ENCODE measurements around the gene PLA2G6.

The PLA2G6 gene

DNA sequence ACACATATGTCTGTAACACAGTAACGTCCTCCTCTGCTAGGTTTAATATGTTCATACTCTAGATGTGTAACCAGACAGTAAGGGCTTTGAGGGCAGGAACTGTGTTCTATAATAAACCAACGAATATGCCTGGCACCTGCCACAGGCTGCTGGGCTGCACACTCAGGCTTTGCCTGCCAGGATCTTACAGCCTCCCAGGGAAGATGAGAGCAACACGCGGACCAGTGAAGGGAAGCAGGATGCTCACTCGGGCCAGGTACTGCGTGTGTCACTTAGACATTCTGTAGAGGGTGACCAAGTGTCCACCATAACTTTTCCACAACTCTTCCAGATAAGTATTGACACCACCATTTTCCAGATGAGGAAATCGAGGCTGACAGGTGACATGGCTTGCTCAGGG is 49.5 kb downstream of the PLA2G6 start:
- no peaks in the 10 kb centered on the region for H3K9me3 ChIP-seq (ENCODE audit: control insufficient read depth, low read depth, low read length)
- no peak overlapping the region for H3K9ac ChIP-seq (ENCODE audit: low read length)
- H3K4me1 ChIP-seq (ENCODE audit: control insufficient read depth, low read depth, low read length) = no peaks in the 10 kb centered on the region
- no peak overlapping the region for H3K27ac ChIP-seq (ENCODE audit: low read length)
- no peak overlapping the region for H3K4me3 ChIP-seq (ENCODE audit: low read length)
- no peaks in the 10 kb centered on the region for H3K27me3 ChIP-seq (ENCODE audit: control insufficient read depth, insufficient read depth, low read length)
- H3K36me3 ChIP-seq (ENCODE audit: control insufficient read depth, low read depth, low read length) = no peaks in the 10 kb centered on the region

GRCh38 chr22:38131399-38131798 is 50.2 kb downstream of the PLA2G6 start:
- Histone ChIP-seq H3K9ac (ENCODE audit: low read length) (no peak overlapping the region), H3K4me3 (ENCODE audit: low read length) (no peak overlapping the region), H3K36me3 (ENCODE audit: control insufficient read depth, low read depth, low read length) (no peaks in the 10 kb centered on the region), H3K9me3 (ENCODE audit: control insufficient read depth, low read depth, low read length) (no peaks in the 10 kb centered on the region), H3K4me1 (ENCODE audit: control insufficient read depth, low read depth, low read length) (no peaks in the 10 kb centered on the region), H3K27me3 (ENCODE audit: control insufficient read depth, insufficient read depth, low read length) (no peaks in the 10 kb centered on the region), H3K27ac (ENCODE audit: low read length) (no peak overlapping the region)

DNA sequence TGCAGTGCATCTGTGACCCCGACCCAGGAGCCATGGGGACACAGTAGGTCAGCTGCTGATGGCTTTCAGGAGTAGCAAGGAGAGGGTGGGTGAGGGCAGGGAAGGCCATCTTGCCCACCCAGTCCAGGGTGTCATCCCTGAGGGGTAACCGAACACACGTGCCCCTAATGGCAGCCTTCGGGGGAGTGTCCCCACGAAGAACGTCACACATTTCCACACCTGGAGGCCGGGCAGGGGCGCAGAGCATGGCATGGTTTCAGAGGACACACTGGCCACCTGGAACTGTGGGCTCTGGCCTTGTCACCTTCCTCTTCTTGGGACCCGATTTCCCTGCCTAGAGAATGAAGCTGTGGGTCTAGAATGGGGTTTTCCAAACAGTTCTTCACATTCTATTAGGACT is 51.8 kb downstream of the PLA2G6 start:
- H3K9ac ChIP-seq (ENCODE audit: low read length) = no peak overlapping the region
- no peak overlapping the region for H3K4me3 ChIP-seq (ENCODE audit: low read length)
- H3K9me3 ChIP-seq (ENCODE audit: control insufficient read depth, low read depth, low read length) = no peaks in the 10 kb centered on the region
- H3K27ac ChIP-seq (ENCODE audit: low read length) = no peak overlapping the region
- no peaks in the 10 kb centered on the region for H3K4me1 ChIP-seq (ENCODE audit: control insufficient read depth, low read depth, low read length)
- no peaks in the 10 kb centered on the region for H3K36me3 ChIP-seq (ENCODE audit: control insufficient read depth, low read depth, low read length)
- no peaks in the 10 kb centered on the region for H3K27me3 ChIP-seq (ENCODE audit: control insufficient read depth, insufficient read depth, low read length)

- Histone ChIP-seq H3K36me3 (ENCODE audit: control insufficient read depth, low read depth, low read length) (no peaks in the 10 kb centered on the region), H3K4me3 (ENCODE audit: low read length) (no peak overlapping the region), H3K9ac (ENCODE audit: low read length) (no peak overlapping the region), H3K27me3 (ENCODE audit: control insufficient read depth, insufficient read depth, low read length) (no peaks in the 10 kb centered on the region), H3K4me1 (ENCODE audit: control insufficient read depth, low read depth, low read length) (no peaks in the 10 kb centered on the region), H3K9me3 (ENCODE audit: control insufficient read depth, low read depth, low read length) (no peaks in the 10 kb centered on the region), H3K27ac (ENCODE audit: low read length) (no peak overlapping the region)
These were observed 52.6 kb downstream of the PLA2G6 start for GRCh38 chr22:38129021-38129420.

- Histone ChIP-seq H3K4me1 (ENCODE audit: control insufficient read depth, low read depth, low read length) (no peaks in the 10 kb centered on the region), H3K27ac (ENCODE audit: low read length) (no peak overlapping the region), H3K9me3 (ENCODE audit: control insufficient read depth, low read depth, low read length) (no peaks in the 10 kb centered on the region), H3K9ac (ENCODE audit: low read length) (no peak overlapping the region), H3K36me3 (ENCODE audit: control insufficient read depth, low read depth, low read length) (no peaks in the 10 kb centered on the region), H3K27me3 (ENCODE audit: control insufficient read depth, insufficient read depth, low read length) (no peaks in the 10 kb centered on the region), H3K4me3 (ENCODE audit: low read length) (no peak overlapping the region)
These were observed 53.8 kb downstream of the PLA2G6 start for GRCh38 chr22:38127869-38128268.

DNA sequence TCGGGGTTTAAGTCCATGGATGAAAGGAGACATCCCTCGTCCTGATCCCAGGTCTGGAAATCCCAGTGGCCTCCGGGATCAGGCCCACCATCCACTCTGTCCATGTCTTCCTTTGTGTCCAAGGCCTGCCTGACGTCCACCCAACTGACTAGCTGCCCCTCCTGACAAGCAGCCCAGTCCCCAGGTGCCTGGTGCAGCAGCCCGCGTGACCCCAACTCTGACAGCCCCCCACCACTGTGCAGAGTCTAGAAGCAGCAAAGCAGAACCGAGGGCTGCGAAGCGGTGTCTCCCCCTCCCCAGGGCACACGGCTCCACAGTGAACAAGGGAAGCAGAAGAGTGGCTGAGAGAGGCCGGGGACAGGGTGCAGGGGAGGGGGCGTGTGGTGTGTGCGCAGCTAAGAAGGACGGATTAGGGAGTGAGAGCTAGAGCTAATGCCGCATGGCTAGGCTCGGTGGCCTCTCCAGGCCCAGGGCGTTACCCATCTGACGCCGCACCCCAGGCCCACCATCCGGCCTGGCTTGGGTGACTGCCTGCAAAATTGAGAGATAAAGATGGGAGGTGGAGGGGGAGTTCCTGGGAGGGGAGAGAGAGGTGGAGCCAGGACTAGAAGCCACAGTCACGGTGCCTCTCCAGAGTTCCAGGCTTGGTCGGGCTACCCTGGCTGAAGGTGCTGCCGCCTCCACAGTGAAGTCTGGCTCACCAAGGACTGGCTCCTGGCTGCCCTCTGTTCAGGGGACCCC is 54.5 kb downstream of the PLA2G6 start:
- H3K36me3 ChIP-seq (ENCODE audit: control insufficient read depth, low read depth, low read length) = no peaks in the 10 kb centered on the region
- H3K4me3 ChIP-seq (ENCODE audit: low read length) = no peak overlapping the region
- no peaks in the 10 kb centered on the region for H3K27me3 ChIP-seq (ENCODE audit: control insufficient read depth, insufficient read depth, low read length)
- H3K27ac ChIP-seq (ENCODE audit: low read length) = no peak overlapping the region
- H3K4me1 ChIP-seq (ENCODE audit: control insufficient read depth, low read depth, low read length) = no peaks in the 10 kb centered on the region
- H3K9me3 ChIP-seq (ENCODE audit: control insufficient read depth, low read depth, low read length) = no peaks in the 10 kb centered on the region
- no peak overlapping the region for H3K9ac ChIP-seq (ENCODE audit: low read length)

GRCh38 chr22:38125751-38126201 is 55.9 kb downstream of the PLA2G6 start:
- no peaks in the 10 kb centered on the region for H3K9me3 ChIP-seq (ENCODE audit: control insufficient read depth, low read depth, low read length)
- no peak overlapping the region for H3K27ac ChIP-seq (ENCODE audit: low read length)
- no peaks in the 10 kb centered on the region for H3K36me3 ChIP-seq (ENCODE audit: control insufficient read depth, low read depth, low read length)
- no peak overlapping the region for H3K9ac ChIP-seq (ENCODE audit: low read length)
- H3K4me3 ChIP-seq (ENCODE audit: low read length) = no peak overlapping the region
- no peaks in the 10 kb centered on the region for H3K4me1 ChIP-seq (ENCODE audit: control insufficient read depth, low read depth, low read length)
- no peaks in the 10 kb centered on the region for H3K27me3 ChIP-seq (ENCODE audit: control insufficient read depth, insufficient read depth, low read length)

DNA sequence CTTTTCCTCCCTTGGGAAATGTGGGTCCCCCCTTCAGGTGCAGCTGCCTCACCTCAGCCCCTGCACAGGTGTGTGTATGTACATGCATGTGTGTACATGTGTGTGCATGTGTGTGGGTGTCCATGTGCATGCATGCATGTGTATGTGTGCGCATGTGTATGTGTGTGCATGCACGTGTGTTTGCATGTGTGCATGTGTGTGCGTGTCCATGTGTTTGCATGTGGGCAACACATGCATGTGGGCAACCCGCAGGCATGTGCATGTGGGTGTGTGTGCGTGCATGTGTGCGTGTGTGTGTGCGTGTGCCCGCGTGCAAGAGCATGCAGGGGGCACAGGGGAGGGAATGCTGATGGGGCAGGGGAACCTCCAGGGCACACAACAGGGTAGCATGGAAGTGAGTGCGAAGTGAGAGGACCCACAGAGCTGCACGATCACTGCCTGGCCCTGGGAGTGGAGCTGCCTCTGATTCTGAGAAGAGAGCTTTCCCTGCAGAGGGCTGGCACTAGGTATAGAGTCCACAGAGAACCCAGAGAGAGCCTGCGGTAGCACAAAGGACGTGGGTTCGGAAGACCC is 56.5 kb downstream of the PLA2G6 start:
- Histone ChIP-seq H3K9ac (ENCODE audit: low read length) (no peak overlapping the region), H3K27me3 (ENCODE audit: control insufficient read depth, insufficient read depth, low read length) (no peaks in the 10 kb centered on the region), H3K36me3 (ENCODE audit: control insufficient read depth, low read depth, low read length) (no peaks in the 10 kb centered on the region), H3K4me1 (ENCODE audit: control insufficient read depth, low read depth, low read length) (no peaks in the 10 kb centered on the region), H3K9me3 (ENCODE audit: control insufficient read depth, low read depth, low read length) (no peaks in the 10 kb centered on the region), H3K4me3 (ENCODE audit: low read length) (no peak overlapping the region), H3K27ac (ENCODE audit: low read length) (no peak overlapping the region)

- Histone ChIP-seq H3K9ac (ENCODE audit: low read length) (no peak overlapping the region), H3K27me3 (ENCODE audit: control insufficient read depth, insufficient read depth, low read length) (no peaks in the 10 kb centered on the region), H3K36me3 (ENCODE audit: control insufficient read depth, low read depth, low read length) (no peaks in the 10 kb centered on the region), H3K4me1 (ENCODE audit: control insufficient read depth, low read depth, low read length) (no peaks in the 10 kb centered on the region), H3K27ac (ENCODE audit: low read length) (no peak overlapping the region), H3K9me3 (ENCODE audit: control insufficient read depth, low read depth, low read length) (no peaks in the 10 kb centered on the region), H3K4me3 (ENCODE audit: low read length) (no peak overlapping the region)
These were observed 57.2 kb downstream of the PLA2G6 start for GRCh38 chr22:38124236-38124974.

DNA sequence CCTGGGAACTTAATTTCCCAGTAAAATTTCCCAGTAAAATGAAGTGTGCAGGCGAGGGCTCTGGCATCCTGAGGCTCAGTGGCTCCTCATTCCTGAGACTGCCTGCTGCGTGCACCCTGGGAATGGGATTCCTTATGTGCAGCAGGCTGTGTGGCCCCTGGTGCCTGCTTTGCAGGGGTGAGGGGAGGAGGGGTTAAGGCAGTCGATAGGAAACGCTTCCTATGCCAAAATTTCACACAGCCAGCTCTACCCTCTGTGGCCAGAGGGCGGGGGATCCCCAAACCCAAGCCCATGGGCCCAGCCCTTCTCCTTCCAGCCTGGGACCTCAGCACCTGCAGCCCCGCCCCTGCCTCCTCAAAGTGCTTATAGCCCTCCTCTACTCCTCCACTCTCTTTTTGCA is 59.0 kb downstream of the PLA2G6 start:
- no peak overlapping the region for H3K9ac ChIP-seq (ENCODE audit: low read length)
- no peaks in the 10 kb centered on the region for H3K36me3 ChIP-seq (ENCODE audit: control insufficient read depth, low read depth, low read length)
- H3K4me1 ChIP-seq (ENCODE audit: control insufficient read depth, low read depth, low read length) = no peaks in the 10 kb centered on the region
- H3K27ac ChIP-seq (ENCODE audit: low read length) = no peak overlapping the region
- H3K9me3 ChIP-seq (ENCODE audit: control insufficient read depth, low read depth, low read length) = no peaks in the 10 kb centered on the region
- no peak overlapping the region for H3K4me3 ChIP-seq (ENCODE audit: low read length)
- no peaks in the 10 kb centered on the region for H3K27me3 ChIP-seq (ENCODE audit: control insufficient read depth, insufficient read depth, low read length)

DNA sequence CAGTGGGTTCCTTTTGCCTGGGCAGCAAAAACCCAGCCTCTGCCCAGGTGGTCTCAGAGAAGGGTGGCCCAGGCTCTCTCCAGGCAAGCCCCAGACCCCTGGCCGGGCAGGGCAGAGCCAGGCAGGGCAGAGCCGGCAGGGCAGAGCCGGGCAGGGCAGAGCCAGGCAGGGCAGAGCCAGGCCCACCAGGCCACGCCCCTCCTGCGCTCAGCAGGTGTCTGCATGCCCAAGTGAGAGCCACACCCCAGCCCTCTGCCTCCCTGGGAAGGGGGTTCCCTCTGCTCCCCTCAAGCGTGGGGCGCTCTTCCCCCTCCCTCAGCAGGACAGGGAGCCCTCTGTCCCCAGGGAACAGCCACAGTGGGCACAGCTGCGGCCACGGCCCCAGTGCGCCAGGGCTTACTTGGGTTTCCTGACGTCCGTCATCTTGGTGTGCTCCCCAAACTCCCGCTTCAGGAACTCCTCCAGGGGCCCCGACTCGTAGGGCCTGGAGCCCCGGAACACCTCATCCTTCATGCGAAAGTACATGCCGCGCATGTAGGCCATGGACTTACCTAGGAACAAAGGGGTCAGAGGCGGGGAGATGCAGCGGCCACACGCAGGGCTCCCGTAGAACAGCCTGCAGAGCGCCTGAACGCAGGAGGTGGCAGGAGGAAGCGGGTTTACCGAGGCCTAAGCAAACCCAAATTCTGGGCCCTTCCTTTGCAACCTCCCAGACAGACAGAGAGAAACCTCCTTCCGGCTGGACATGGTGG is 61.1 kb downstream of the PLA2G6 start:
- H3K9me3 ChIP-seq (ENCODE audit: control insufficient read depth, low read depth, low read length) = no peaks in the 10 kb centered on the region
- no peaks in the 10 kb centered on the region for H3K27me3 ChIP-seq (ENCODE audit: control insufficient read depth, insufficient read depth, low read length)
- no peaks in the 10 kb centered on the region for H3K4me1 ChIP-seq (ENCODE audit: control insufficient read depth, low read depth, low read length)
- H3K36me3 ChIP-seq (ENCODE audit: control insufficient read depth, low read depth, low read length) = no peaks in the 10 kb centered on the region
- H3K27ac ChIP-seq (ENCODE audit: low read length) = no peak overlapping the region
- H3K9ac ChIP-seq (ENCODE audit: low read length) = no peak overlapping the region
- no peak overlapping the region for H3K4me3 ChIP-seq (ENCODE audit: low read length)
